Thyroid gland (tissue), 4 donors: ENCODE measurements around the gene CNTROB.

Source experiments
- POLR2A ChIP-seq, 2 donors: fragments of 450-650 bp; IDR thresholded peaks; one replicate each; pipeline ENCODE4 v1.6.1; 2017; ENCODE audit warnings: antibody characterized with exemption in 2 of 2, mild to moderate bottlenecking in 2 of 2, moderate library complexity in 1 of 2
- TF ChIP-seq, protein P1 (sequence below), 6 experiments: fragments of 200-600 bp in 3 of 6; fragments of 450-650 bp in 3 of 6; sonication (generic) in 3 of 6; IDR thresholded peaks; one replicate each; pipeline ENCODE4 v1.5.1; 2016 to 2019; ENCODE audit warnings: antibody characterized with exemption in 6 of 6, mild to moderate bottlenecking in 2 of 6, inconsistent platforms in 1 of 6, moderate library complexity in 1 of 6

DNA sequence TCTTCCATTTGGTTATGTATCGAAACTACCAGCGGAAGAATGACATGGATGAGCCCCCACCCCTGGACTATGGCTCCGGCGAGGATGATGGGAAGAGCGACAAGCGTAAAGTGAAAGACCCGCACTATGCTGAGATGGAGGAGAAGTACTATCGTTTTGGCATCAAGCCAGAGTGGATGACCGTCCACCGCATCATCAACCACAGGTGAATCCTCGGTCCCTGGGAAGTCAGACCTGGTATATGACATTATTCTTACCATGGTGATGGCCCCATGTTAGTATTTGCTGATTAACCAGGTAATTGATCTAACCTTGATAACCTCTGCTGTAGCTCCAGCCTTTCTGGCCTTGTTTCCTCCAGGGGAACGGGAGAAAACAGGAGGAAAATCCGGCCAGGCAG lies 34.9 kb upstream of the CNTROB start:
- TF ChIP-seq, protein P1, sequence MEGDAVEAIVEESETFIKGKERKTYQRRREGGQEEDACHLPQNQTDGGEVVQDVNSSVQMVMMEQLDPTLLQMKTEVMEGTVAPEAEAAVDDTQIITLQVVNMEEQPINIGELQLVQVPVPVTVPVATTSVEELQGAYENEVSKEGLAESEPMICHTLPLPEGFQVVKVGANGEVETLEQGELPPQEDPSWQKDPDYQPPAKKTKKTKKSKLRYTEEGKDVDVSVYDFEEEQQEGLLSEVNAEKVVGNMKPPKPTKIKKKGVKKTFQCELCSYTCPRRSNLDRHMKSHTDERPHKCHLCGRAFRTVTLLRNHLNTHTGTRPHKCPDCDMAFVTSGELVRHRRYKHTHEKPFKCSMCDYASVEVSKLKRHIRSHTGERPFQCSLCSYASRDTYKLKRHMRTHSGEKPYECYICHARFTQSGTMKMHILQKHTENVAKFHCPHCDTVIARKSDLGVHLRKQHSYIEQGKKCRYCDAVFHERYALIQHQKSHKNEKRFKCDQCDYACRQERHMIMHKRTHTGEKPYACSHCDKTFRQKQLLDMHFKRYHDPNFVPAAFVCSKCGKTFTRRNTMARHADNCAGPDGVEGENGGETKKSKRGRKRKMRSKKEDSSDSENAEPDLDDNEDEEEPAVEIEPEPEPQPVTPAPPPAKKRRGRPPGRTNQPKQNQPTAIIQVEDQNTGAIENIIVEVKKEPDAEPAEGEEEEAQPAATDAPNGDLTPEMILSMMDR (IDR thresholded peaks at IDR 0.05), result no peak
- TF ChIP-seq POLR2A (IDR thresholded peaks at IDR 0.05), result no peak
